ENCODE measurements around the gene TAB2. TPM values are rescaled to one million over a fixed set of nuclear protein-coding genes. Genes with fewer than 3 reads are reported as not detected.
A peak's percentile ranks its signal among the peaks of the same experiment; 100 is the strongest.
"Not testable (repeated sequence)": the region's sequence is repeated elsewhere in the genome, so short reads cannot be mapped to it uniquely, and the experiment has no call there.

TAB2 gene
- total RNA-seq, 1 experiment from 2014 or later: 13.4 TPM

DNA sequence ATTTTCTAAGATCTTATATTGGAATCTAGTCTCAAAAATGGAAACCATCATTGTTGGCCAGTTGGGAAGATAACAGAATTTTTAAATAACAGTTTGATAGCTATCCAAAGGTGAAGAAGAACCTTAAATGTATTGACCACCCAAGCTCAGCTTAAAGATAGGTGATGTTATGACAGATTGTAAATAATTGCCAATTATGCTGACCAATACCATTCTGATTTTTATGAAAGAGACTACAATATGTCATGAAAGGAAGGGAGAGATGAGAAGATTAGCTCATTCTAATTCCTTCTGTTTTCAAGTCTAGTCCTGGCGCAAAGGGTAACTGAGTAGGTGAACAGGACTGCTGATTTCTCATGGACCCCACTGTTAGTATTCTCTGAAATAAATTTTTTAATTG lies 5.7 kb upstream of the TAB2 start:
- DNase-seq (ENCODE audit: extremely low read depth, low read depth): no peak

DNA sequence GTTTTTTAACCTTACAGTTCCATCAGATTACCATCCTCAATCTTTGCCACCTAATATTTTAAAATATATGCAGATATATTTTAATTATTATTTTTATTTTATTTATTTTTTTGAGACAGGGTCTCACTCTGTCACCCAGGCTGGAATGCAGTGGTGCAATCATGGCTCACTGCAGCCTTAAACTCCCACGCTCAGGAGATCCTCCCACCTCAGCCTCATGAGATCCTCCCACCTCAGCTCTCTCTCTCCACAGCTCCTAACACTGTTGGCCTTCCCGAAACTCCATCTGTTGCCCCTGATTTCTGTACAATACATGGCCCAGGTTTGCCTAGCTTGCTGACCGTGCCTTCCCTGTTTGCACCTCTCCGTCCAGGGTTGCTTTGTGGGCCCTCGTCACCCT lies 4.4 kb upstream of the TAB2 start:
- no peak for DNase-seq (ENCODE audit: extremely low read depth, low read depth)

- DNase-seq (ENCODE audit: extremely low read depth, low read depth): no peak
These were observed 3.7 kb upstream of the TAB2 start for GRCh38 chr6:149313861-149314260.

- no peak for DNase-seq (ENCODE audit: extremely low read depth, low read depth)
These were observed 3.1 kb upstream of the TAB2 start for GRCh38 chr6:149314325-149314905.

DNA sequence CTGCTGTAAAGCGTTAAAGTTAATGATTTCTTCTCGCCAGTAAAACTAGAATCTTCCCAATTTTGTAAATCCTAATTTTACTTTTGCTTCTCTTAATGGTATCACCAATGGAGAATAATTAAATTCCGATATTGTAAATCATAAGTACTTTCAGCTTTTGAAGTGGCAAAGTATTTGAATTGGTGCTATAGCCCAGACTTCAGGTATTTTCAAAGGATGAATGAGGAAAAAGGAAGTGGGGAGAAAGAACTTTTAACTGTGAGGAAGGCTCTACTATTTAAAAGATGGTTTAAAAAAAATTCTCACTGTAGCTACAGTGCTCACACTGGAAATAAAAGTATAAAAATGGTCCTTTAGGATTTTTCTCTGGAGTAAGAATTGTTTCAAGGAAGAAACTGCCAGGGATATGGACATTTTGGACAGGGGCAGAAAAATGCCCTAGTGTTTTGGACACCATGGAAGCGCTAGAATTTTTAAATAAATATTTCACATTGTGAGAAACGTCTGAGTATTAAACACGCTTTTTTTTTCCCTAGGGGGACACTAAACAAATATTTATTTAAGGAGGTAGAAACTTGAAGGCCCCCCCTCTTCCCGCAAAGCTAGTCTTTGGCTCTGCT lies 1.3 kb upstream of the TAB2 start:
- DNase-seq (ENCODE audit: extremely low read depth, low read depth): no peak

DNA sequence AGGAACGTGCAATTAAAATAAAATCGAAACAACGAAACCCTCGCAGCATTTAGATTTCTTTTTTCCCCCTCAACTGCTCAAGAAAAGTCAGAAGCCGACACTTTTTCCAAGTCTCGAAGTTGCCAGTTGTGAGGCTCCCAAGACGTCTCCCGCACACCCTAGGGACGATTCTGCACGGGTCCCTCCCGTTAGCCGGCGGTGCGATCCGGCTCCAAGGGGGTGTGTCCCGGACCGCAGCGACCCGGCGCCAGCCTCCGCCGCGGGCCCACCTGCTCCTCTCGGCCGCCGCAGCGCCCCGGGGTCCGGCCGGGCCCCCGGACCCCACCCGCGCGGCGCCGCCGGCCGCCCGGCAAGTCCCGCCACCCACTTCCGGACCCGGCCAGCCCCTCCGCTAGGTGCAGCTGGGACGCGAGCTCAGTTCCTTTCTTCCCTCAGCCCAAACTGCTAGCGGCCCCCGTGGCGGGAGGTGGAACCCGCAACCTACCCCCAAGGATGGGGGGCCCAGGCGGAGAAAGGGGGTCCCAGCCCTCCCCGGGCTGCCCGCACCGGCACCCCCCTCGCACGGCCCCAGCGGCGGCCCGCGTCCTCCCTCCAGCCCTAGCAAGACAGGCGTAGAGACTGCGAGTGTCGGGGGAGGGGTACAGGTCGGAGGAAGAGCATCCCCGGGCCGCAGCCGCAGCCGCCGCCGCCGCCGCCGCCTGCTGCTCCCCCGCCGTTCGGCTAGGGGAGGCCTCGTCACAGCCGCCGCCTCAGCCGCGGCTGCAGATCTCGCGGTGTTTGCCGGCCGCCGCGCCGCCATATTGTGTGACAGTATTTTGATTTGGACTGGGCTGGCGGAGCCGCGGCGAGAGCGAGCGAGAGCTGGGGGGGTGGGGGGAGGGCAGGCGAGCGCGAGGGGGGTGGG lies 520 bp upstream of the TAB2 start:
- DNase-seq (ENCODE audit: extremely low read depth, low read depth): peak; percentile 80

- DNase-seq (ENCODE audit: extremely low read depth, low read depth): no peak
These were observed 1.2 kb downstream of the TAB2 start for GRCh38 chr6:149318581-149319286.

GRCh38 chr6:149319422-149319821 lies 1.9 kb downstream of the TAB2 start:
- DNase-seq (ENCODE audit: extremely low read depth, low read depth): no peak

DNA sequence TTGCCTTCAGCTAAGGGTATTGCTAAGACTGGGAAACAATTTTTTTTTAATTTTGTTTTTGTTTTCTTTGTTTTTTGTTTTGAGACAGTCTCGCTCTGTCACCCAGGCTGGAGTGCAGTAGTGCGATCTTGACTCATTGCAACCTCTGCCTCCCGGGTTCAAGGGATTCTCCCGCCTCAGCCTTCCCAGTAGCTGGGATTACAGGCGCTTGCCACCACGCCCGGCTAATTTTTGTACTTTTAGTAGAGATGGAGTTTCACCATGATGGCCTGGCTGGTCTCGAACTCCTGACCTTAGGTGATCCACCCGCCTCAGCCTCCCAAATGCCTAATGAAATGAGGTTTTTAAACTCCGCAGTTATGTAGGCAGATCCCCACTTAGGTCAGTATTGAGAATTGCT lies 2.5 kb downstream of the TAB2 start:
- DNase-seq (ENCODE audit: extremely low read depth, low read depth): not testable (repeated sequence)

DNA sequence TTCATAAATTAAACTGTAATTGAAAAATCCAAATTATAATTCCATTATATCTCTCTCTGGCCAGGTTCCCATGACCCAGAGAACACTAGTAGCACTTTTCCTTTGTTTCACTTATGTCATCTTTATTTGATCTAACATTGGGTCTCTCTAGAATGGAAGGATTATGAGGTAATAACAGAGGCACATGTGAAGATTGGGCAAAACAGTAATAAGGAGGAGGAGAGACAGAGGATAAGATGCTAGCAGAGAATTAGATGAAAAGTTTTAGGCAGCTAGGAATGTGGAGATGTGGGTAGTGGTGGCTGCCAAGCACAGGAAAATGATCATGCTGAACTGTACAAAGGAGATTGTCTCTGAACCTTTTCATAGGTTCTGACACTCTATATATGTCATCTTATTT lies 3.3 kb downstream of the TAB2 start:
- DNase-seq (ENCODE audit: extremely low read depth, low read depth): no peak

DNA sequence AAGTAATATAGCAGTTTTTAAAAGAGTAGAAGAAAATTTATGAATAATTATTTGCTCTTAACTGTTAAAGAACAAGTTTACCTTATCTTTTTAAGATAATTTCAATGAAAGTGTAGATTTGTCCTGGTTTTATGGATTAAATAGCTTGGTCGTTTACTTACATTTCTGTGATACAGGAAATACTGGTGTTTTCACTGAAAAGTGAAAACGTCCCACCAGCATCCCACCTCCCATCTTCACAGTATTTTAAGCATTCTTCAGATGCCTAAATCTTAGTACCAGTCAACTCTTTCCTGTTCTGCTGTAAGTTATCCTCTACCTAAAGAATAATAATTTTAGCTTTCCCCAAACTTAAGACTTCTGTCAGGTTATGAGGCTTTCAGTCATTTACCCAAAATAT lies 5.8 kb downstream of the TAB2 start:
- DNase-seq (ENCODE audit: extremely low read depth, low read depth): no peak

- no peak for DNase-seq (ENCODE audit: extremely low read depth, low read depth)
These were observed 6.4 kb downstream of the TAB2 start for GRCh38 chr6:149323925-149324324.

- DNase-seq (ENCODE audit: extremely low read depth, low read depth): no peak
These were observed 6.9 kb downstream of the TAB2 start for GRCh38 chr6:149324428-149324827.

DNA sequence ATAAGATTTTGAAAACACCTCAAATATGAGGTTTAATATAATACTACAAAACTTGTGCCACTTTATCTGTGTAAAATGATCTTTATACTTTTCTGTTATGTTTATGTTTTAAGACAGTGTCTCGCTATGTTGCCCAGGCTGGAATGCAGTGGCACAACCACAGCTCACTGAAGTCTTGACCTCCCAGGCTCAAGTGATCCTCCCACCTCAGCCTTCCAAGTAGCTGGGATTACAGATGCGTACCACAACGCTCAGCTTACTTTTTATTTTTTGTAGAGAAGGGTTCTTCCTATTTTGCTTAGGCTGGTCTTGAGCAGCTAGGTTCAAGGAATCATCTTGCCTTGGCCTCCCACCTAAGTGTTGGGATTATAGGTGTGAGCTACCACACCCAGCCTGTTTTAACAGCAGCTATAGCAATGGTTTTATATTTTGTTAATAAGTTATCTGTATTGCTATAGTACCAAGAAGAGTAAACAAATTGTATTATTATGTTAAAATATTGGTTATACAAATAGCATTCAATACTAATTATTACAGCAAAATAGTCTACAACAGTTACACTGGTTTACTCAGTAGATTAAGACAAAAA lies 8.2 kb downstream of the TAB2 start:
- no peak for DNase-seq (ENCODE audit: extremely low read depth, low read depth)

GRCh38 chr6:149327638-149328037 lies 10.1 kb downstream of the TAB2 start:
- DNase-seq (ENCODE audit: extremely low read depth, low read depth): no peak

DNA sequence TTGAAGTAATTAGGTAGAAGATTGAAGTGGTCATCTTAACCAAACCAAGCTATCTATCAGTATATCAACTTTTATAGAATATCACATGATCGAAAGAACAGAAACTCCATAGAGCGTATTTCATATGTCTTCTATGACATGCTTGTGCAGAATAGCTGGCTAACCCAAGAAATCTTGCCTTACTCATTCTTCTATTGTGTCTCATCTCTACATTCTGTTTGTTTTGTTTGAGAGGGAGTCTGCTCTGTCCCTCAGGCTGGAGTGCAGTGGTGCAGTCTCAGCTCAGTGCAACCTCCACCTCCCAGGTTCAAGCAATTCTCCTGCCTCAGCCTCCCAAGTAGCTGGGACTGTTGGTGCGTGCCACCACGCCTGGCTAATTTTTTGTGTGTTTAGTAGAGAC lies 10.6 kb downstream of the TAB2 start:
- DNase-seq (ENCODE audit: extremely low read depth, low read depth): no peak

DNA sequence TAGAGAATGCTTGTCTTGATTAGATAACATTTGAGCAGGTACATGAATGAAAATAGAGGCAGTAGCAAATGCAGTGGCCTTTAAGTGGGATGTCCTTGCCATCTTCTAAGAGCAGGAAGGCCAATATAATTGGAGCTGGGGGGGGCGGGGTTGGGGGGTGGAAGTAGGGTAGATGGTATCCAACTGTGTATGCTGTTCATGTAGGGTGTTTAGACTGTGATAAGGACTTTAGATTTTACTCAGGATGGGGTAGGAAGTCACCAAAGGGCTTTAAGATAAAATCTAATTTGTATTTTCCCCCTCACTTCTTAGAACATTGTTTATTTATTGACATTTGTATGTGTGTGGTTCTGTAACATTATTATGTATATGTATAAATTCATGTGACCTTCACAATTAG lies 12.0 kb downstream of the TAB2 start:
- DNase-seq (ENCODE audit: extremely low read depth, low read depth): no peak

- no peak for DNase-seq (ENCODE audit: extremely low read depth, low read depth)
These were observed 12.6 kb downstream of the TAB2 start for GRCh38 chr6:149330133-149330532.

- DNase-seq (ENCODE audit: extremely low read depth, low read depth): no peak
These were observed 13.7 kb downstream of the TAB2 start for GRCh38 chr6:149331043-149331807.

GRCh38 chr6:149331871-149332270 lies 14.4 kb downstream of the TAB2 start:
- no peak for DNase-seq (ENCODE audit: extremely low read depth, low read depth)
